CD4-positive, alpha-beta T cell treated with Interleukin-21 for 1 hour (primary cell): ENCODE results near the gene TRAPPC5.

ENCODE experiments used
- DNase-seq: peaks from one replicate; pipeline ENCODE4 v3.0.0-alpha.2; 2020

The TRAPPC5 gene

DNA sequence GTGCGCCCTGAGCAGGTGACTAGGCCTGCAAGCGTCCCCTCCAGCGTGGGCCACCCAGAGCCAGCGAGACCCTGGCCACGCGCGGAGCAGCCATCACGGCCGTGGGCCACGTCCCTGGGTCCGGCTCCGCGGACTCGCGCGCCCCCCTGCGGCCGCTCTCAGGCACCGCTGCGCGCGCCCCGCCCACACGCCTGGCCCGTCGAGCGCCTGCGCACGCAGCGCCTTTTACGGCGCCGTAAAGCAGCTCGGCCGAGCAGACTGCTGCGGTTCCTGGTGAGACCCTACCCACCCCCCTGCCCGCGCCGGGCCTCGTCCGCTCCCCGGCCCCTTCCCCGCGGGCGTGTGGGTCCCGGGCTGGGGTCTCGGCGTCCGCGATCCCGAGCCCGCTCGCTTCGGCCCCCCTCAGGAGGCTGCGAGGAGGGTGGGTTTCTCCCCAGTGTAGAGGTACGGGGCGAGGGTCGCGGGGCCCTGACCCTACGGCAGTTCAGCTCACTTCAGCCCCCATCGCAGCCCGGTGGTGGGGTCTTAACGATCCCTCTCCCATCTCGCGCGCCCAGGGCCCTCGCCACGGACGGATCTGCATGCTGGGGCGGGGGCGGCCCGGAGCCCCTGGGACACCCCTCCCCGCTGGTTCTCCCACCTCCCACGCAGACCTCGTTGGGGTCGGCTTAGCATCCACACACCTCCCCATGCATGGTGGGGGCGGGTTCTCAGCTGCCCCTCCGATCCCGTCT, at the start of gene TRAPPC5:
TSS of gene TRAPPC5 (plus strand) at position 228 of the 734 bp plus-strand sequence. CDS start 1,421 bp downstream, outside the sequence.
- peak; percentile 89 for DNase-seq

DNA sequence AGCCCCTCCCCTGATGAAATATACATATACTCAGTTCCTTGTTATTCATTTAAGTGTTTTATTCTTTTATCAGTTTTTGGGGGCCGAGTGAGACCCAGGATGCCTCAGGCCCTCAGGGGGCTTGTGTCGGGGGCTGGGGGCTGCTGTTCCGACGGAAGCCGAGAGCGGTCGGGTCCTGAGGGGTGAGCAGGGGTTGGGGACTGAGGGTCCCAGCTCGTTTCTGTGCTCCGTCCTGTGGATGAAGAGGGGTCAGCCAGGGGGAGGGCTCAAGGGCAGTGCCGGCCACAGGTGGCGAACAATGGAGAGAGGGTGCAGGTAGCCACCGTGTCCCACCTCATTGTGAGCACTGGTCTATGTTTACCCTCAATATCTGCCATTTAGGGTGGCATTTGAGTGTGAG, 49.1 kb upstream of the TRAPPC5 start:
- DNase-seq = no peak

DNA sequence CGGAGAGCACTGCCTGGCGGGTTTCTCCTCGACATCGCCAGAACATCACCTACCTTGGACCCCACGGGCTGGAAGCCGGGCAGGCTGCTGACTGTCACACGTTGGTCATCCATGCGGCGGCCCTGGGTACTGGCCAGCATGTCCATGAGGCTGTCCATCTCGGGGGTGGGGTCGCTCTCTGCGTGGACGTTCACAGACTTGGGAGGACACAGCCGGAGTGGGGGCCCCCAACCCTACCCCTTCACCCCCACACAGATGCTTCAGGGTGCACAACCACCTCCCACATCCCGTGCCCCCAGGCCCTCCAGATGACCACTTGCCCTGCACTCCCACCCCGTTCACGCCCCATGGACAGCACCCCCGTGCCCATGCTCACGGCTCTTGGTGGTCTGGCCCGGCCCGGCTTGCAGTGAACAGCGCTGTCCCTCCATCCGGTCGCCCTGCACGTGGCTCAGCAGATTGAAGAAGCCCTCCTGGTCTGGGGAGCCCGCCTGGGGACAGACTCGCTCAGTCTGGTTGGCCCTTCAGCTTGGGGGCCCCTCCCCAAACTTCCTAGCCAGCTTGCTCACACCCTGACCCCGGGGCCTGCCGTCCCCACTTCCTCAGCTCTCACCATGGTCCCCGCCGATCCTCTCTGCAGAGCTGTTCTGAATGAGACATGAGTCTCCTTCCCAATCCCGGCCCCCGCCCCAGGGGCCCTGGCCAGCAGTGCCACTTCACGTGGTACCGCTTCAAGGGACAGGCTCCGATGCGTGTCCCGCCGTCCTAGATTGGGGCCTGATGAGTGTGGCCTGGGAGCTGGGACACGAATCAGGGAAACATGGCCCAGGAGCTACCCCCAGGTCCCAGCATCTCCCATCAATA, 48.1 kb upstream of the TRAPPC5 start:
- DNase-seq = no peak

DNA sequence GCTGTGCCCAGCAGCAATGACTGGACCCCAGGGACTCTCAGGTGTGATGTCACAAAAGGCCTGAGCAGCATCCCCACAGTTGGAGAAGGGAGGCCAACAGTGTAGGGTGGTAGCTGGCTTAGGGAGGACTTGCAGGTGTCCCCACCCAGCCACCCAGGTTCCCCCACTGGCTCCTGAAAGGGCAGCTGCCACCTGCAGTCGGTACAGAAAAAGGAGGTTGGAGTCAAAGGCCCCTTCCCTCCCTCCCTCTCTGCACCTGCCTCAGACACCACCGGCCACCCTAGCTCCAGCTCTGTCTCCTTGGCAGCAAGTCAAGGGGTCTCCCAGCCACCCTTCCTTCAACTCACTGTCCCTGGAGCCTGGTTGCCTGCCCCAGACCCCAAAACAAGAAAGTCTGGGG, 46.9 kb upstream of the TRAPPC5 start, which contains the start of gene PCP2:
TSS of gene PCP2 (minus strand) at position 22 of the 400 bp plus-strand sequence. CDS start 262 bp downstream, outside the sequence.
- no peak for DNase-seq

DNA sequence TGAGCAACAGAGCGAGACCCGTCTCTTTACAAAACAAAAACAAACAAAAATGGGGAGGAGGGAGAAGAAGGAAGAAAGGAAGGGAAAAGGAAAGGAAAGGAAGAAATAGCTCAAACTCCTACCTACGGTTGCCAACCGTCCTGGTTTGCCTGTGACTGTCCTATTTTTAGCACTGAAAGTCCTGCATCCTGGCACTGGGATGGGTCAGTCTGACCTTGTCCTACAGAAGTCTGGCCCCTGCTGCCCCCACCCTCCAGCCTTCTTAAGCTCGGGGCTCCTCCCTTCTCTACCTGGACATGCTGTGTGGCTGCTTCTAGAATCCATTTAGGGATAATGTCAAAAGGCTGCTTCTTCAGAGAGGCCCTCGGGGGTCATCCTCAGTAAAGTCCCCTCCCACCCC, 45.0 kb upstream of the TRAPPC5 start:
- DNase-seq = no peak

DNA sequence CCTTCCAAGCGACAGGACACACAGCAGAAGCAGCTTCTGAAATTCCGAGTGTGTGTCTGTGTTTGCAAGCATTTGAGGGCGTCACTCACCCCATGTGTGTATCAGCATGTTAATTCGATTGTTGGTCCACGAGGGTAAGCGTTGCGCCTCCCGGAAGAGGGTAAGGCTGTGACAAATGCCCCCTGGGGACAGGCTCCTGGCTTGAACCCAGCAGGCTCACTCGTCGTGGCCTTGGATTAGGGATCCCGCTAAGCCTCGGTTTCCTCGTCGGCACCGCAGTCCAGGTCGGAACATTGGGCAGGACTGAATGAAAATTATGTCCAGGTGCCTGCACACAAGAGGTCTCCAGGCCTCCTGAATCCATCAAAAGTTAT, 44.3 kb upstream of the TRAPPC5 start:
- DNase-seq = no peak

DNA sequence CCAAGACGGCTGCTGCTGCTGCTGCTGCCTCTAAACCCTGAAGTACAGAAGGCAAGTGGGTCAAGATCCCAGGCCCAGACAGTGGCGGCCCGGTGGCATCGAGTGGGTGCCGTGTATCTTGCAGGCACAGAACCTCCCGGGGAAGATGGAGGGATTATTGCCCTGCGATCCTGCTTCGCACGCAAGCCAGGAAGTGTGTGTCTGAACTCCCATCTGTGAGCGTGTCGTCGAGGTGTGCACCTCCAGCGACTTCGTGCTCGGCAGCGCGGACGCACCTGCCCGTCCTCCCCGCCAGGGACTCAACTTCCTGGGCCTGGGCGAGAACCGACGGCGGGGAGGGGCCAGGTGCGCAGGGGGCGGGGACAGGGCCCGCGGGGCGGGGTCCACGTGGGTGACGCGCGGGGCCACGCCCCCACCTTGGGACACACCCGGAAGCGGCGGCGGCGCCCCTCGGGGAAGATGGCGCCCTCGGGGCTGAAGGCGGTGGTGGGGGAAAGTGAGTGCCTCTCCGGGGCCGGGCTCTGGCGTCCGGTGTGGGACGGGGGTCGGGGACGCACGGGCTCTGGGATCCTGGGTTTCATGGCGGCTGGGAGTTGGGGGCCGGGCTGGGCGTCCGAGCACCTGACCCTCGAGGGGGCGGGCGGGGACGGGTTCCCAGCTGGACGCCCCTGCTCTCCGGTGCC, 43.8 kb upstream of the TRAPPC5 start, which contains the start of gene STXBP2:
TSS of gene STXBP2 (plus strand) at position 420 of the 683 bp plus-strand sequence. CDS start at position 460, 40 bp downstream.
- DNase-seq = peak; percentile 95

DNA sequence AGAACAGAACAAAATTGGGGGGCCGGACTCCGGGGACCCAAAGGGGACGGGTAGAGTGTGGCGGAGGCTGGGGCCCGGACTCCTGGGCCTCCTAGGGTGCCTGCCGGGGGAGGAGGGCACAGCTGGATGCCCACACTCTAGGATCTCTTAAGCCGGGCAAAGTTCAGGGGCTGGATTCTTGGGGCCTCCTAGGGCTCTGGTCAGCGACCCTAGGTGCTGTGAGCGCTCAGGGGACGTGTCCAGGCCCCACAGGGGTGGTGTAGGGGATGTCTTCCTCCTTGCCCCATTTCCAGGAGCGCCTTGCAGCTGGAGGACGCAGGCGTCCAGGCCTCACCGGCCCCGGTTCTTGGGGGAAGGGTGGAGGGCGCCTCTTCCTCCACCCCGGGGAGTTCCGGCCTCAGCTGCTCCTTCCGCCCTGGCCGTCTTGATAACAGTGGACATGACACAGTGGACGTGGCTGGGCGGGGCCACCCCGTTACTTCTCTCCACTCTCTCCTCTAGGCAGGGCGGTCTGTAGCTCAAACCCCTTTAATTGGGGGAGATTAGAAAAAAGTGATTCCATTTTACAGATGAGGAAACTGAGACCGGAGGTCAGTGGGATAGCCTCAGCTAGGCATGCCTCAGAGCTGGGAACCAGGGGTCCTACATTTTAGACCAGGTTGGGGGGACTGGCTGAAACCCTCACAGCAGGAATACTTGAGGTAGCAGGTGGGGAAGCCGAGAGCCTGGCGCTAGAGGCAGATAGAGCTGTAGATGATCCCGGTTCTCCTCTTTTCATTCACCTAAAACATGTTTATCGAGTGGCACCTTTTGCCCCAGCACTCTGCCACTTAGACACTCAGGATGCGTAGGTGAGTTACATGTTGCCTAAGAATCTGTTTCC, 43.0 kb upstream of the TRAPPC5 start:
- peak; percentile 35 for DNase-seq

DNA sequence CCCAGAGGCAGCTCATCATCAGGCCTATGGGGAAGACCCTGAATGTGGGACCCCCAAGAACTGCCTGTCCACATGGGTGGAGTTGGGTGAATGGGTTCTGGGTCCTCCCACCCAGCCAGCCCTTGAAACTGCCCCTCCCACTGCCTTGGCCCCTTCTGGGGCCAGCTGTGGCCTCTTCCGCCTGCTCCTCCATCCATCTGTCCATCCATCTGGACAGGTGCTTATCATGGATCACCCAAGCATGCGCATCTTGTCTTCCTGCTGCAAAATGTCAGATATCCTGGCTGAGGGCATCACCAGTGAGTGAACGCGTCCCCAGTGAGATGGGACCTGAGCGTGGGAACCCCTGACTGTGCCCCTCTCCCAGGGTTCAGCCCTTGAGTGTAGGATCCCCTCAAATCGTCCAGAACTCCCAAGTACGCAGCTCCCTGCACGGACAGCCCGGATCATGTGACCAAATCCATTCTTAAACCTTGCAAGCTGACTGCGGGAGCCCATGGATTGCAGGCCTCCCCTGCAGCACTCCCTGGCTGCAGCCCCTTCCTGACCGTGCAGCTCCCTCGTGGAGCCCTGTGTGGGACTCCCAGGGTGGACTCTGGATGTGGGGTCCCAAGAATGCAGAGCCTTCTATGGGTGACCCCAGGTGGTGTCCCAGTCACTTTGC, 41.7 kb upstream of the TRAPPC5 start:
- DNase-seq = no peak

DNA sequence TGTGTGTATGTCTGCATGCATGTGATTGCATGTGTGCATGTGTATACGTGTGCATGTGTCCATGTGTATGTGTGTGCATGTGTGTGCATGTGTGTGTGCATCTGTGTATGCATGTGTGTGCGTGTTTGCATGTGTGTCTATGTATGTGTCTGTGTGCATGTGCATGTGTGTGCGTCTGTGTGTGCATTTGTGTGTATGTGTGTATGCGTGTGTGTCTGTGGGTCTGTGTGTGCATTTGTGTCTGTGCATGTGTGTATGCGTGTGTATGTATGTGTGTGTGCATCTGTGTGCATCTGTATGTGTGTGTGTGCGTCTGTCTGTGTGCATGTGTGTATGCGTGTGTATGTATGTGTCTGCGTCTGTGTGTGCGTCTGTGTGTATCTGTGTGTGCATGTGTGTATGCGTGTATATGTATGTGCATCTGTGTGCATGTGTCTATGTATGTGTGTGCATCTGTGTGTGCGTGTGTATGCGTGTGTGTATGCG, 40.7 kb upstream of the TRAPPC5 start:
- no peak for DNase-seq

DNA sequence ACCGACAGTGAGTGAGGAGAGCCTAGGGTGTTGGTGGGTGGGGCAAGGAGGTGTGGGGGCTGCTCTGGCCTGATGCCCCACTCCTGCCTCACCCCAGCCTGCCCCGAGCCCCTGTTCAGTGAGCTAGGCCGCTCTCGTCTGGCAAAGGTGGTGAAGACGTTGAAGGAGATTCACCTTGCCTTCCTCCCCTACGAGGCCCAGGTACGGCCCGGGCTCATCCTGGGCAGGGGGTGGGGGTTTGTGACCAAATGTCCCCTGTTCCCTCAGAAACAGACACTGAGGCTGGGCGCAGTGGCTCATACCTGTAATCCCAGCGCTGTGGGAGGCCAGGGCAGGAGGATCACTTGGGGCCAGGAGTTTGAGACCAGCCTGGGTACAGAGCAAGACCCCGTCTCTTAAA, 39.8 kb upstream of the TRAPPC5 start:
- no peak for DNase-seq

DNA sequence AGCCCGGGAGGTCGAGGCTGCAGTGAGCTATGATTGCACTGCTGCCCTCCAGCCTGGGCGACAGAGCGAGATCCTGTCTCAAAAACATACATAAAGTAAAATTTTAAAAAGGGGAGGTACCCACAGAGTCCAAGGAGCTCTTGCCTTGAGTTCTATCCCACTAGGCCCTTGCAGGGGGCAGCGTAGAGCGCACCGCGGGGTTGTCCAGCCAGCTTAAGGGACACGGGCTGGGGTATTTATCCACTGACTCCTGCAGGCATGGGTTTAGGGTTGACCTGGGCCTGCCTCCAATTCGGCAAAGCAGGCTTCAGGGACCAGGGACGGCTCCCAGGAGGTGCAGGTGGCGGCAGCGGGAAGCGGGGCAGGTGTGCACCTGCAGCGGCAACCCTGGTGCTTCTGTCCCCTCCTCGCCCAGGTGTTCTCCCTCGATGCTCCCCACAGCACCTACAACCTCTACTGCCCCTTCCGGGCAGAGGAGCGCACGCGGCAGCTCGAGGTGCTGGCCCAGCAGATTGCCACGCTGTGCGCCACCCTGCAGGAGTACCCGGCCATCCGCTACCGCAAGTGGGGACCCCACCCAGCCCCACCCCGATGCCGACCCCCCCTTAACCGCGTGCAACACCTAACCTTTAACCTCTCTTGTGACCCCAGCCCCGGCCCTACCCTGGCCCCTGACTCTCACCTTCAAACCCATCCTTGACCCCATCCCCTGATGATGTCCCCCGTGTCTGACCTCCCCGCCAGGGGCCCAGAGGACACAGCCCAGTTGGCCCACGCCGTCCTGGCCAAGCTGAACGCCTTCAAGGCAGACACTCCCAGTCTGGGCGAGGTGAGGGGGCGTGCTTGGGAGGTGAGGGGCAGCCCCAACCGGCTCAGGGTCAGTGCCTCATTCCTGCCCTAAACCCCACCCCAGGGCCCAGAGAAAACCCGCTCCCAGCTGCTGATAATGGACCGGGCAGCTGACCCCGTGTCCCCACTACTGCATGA, 39.0 kb upstream of the TRAPPC5 start:
- no peak for DNase-seq

DNA sequence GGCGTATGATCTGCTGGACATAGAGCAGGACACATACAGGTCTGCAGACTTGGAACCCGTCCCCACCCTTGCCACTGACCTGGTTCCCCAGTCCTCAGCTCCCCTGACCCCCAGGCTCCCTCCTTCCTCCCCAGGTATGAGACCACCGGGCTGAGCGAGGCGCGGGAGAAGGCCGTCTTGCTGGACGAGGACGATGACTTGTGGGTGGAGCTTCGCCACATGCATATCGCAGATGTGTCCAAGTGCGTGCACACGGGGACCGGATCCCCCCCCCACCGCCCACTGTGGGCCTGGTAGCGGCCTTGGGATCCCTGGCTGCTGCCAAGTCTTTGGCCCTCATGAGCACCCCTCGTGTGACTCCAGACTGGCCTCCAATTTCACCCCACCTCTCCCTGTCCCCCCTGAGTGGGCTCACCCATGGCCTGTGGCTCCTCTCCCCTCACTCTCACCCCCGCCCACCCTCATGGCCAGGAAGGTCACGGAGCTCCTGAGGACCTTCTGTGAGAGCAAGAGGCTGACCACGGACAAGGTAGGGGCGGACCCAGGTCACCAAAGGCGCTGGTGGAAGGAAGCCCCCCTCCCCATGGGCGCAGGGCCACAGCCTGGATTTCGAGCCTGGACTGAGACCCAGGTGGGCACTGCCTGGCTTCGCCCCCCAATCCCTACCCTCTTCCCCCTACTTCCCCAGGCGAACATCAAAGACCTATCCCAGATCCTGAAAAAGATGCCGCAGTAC, 38.2 kb upstream of the TRAPPC5 start:
- DNase-seq = no peak

DNA sequence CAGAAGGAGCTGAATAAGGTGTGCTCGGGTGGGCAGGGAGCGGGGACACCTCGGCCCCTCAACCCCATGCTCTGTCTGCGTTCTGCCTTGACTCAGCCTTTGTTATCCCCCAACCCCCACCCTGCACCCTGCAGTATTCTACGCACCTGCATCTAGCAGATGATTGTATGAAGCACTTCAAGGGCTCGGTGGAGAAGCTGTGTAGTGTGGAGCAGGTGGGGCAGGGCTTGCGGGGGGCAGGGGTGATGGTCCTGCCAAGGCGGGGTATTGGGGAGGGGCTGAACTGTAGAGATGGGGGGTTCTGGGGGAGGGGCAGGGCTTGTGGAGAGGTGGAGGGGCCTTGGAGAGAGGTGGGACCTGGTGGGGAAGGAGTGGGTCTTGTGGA, 37.6 kb upstream of the TRAPPC5 start:
- no peak for DNase-seq

DNA sequence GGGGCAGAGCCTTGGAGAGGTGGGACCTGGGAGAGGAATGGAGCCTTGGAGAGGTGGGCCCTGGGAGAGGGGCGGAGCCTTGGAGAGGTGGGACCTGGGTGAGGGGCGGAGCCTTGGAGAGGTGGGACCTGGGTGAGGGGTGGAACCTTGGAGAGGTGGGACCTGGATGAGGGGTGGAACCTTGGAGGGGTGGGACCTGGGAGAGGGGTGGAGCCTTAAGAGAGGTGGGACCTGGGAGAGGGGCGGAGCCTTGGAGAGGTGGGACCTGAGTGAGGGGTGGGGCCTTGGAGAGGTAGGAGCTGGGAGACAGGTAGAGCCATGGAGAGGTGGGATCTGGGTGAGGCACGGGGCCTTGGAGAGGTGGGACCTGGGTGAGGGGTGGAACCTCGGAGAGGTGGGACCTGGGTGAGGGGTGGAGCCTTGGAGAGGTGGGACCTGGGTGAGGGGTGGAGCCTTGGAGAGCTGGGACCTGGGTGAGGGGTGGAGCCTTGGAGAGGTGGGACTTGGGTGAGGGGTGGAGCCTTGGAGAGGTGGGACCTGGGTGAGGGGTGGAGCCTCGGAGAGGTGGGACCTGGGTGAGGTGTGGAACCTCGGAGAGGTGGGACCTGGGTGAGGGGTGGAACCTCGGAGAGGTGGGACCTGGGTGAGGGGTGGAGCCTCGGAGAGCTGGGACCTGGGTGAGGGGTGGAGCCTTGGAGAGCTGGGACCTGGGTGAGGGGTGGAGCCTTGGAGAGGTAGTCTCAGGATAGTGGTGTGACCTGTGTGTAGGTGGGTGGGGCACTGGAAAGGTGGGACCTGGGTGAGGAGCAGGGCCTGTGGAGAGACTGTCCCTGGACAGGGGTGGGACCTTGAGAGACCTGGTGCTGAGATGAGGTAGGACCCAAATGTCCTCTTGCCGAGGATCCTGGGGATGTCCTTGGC, 36.7 kb upstream of the TRAPPC5 start:
- peak; percentile 42 for DNase-seq

DNA sequence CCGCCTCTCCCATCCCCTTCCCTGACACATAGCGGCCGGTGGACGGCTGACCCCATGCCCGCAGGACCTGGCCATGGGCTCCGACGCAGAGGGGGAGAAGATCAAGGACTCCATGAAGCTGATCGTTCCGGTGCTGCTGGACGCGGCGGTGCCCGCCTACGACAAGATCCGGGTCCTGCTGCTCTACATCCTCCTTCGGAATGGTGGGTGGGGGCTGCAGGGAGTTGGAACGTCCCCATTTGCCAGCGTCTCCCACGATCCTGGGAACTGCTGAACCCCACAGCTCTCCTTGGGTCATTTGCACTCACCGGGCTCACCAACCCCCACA, 36.1 kb upstream of the TRAPPC5 start:
- DNase-seq = no peak

DNA sequence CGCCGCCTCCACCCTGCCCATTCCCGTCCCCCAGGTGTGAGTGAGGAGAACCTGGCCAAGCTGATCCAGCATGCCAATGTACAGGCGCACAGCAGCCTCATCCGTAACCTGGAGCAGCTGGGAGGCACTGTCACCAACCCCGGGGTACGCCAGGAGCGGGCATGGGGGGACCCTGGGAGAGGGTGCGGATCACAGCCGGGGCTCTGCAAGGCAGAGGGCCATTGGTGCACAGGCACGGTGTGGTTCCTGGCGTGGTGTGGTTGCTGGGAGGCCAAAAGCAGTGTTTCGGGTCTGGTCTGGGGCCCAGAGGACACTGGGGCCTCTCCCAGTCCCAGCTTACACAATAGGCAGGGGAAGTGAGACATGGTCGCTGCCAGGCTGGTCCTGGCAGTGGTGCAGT, 35.5 kb upstream of the TRAPPC5 start:
- no peak for DNase-seq

DNA sequence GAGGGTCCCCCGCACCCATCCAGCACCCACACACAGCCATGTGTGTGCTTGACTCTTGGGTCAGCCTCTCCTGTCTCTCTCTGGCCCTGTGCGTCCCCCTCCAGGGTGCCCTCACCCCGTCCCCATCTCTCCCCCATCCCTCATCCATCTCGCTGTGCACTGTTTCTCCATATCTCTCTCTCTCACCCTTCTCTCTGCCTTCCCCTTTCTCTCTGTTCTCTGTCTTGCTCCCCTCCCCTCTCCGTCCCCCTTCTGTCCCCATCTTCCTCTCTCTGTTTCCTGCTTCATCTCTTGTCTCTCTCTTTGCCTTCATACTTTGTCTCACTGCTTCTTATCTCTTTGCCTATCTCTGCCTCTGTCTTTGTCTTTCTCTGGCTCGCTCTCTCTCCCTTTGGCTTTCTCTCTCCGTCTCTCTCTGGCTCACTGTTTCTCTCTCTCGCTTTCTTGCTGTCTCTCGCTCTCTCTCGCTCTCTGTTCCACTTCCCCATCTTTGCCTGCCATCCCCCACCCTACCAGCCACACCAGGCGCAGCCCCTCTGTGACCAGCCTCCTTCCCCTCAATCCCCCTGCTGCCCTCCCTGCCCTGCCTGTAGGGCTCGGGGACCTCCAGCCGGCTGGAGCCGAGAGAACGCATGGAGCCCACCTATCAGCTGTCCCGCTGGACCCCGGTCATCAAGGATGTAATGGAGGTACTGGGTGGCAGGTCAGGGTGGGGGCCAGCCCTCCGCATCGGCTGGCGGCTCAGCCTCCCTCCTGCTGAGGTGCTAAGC, 34.8 kb upstream of the TRAPPC5 start:
- DNase-seq = no peak
